Motor neuron (in vitro differentiated cells): ENCODE results near the gene NOS3. TPM values are rescaled to one million over a fixed set of nuclear protein-coding genes. Genes with fewer than 3 reads are reported as not detected.
"Not testable (repeated sequence)": the region's sequence is repeated elsewhere in the genome, so short reads cannot be mapped to it uniquely, and the experiment has no call there.

Experiments
- ATAC-seq, 8 experiments: fragments of 200-7000 bp; cut with Tn5 transposase; replicated peaks in 6 of 8; 2 replicates each; pipeline ENCODE4 v1.8.0; 2021; ENCODE audit warnings: mild to moderate bottlenecking in 8 of 8, moderate library complexity in 8 of 8
- H3K27ac ChIP-seq, 2 donors: fragments of 250-450 bp; sonication (Bioruptor Pico); 2 replicates each; pipeline ENCODE4 v1.9.0; 2021; ENCODE audit warnings: antibody characterized with exemption in 2 of 2, mild to moderate bottlenecking in 2 of 2, moderate library complexity in 1 of 2
- H3K4me1 ChIP-seq, 2 donors: fragments of 250-450 bp; sonication (Bioruptor Pico); replicated peaks in 1 of 2; 2 replicates each; pipeline ENCODE4 v1.6.1; 2021; ENCODE audit warnings: antibody characterized with exemption in 2 of 2, mild to moderate bottlenecking in 2 of 2, moderate library complexity in 1 of 2
- H3K4me3 ChIP-seq, 5 donors: fragments of 250-450 bp; sonication (Bioruptor Pico); 2 replicates each; pipeline ENCODE4 v1.9.0; 2021; ENCODE audit warnings: antibody characterized with exemption in 5 of 5, mild to moderate bottlenecking in 5 of 5, moderate library complexity in 4 of 5
- WGBS, 10 experiments: fragments of 450-650 bp; shearing (Covaris generic); methylation state at CpG; one replicate each; pipeline ENCODE4 v1.0.0; 2022; 5-methylcytosine and 5-hydroxymethylcytosine counted together
- in situ Hi-C, 9 experiments: fragments of 400-800 bp; cut with MboI; loops; one replicate each; pipeline ENCODE4 v1.15.0; 2021; ENCODE audit warnings: low sequenced_read_pairs in 9 of 9, low pct_unique_long_range_greater_than_20kb in 2 of 9; ENCODE audit not compliant: unreplicated experiment in 9 of 9
- total RNA-seq, 8 experiments: library from RNA; unstranded; fragments of 300-600 nt; gene quantifications; 2 replicates each; pipeline versions ENCODE4 v1.2.3 to v1.2.4, GENCODE V29; 2022

NOS3 gene
- total RNA-seq, 8 experiments from 2014 or later, result 0.33 to 4.0 (median 1.7) TPM

GRCh38 chr7:151006590-151007300 is 15.9 kb downstream of the NOS3 start:
- no peak for ATAC-seq
- Histone ChIP-seq H3K4me3 (no peak overlapping the region), H3K27ac (no peak overlapping the region), H3K4me1 (peaks cover 14 to 16% of the 10 kb centered on the region in 2 donors)
- 20 to 100% (median 76%) methylated on average over 1 to 18 of the region's 23 CpGs; no CpG with 5 or more reads in 4 of the 10 experiments for WGBS, 10 experiments
- in situ Hi-C loops, result no loop called here

- peak in 1 of 8 experiments; percentile 27 for ATAC-seq
- 70 to 100% methylated on average over 1 to 2 of the region's 7 CpGs; no CpG with 5 or more reads in 8 of the 10 experiments for WGBS, 10 experiments
- in situ Hi-C loops, result no loop called here
- no peak overlapping the region for H3K27ac ChIP-seq
- peaks cover 14 to 16% of the 10 kb centered on the region in 2 donors for H3K4me1 ChIP-seq
- no peak overlapping the region for H3K4me3 ChIP-seq
Measured at GRCh38 chr7:151007469-151007898, 16.7 kb downstream of the NOS3 start.

DNA sequence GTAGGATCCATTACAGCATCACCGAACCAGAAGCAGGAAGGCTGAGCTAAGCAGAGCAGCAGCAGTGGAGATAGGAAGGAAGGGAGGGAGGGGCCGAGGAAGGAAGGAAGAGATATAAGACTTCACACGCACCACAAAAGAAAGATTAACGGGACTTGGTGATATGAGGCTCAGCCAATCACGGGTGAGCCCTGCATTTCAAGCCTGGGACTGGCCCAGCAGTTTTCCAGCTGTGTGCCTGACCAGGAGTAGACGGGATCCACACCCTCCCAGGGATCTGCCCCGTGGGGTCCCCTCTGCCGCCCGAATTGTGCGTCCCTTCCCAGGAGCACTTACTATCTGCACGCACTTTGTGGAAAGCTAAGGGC is 17.3 kb downstream of the NOS3 start:
- no peak overlapping the region for H3K27ac ChIP-seq
- ATAC-seq, result no peak
- peaks cover 19% of the 10 kb centered on the region in 2 donors for H3K4me1 ChIP-seq
- in situ Hi-C loops, result no loop called here
- no peak overlapping the region for H3K4me3 ChIP-seq
- 36 to 94% (median 73%) methylated on average over 2 to 7 of the region's 11 CpGs; no CpG with 5 or more reads in 1 of the 10 experiments for WGBS, 10 experiments

DNA sequence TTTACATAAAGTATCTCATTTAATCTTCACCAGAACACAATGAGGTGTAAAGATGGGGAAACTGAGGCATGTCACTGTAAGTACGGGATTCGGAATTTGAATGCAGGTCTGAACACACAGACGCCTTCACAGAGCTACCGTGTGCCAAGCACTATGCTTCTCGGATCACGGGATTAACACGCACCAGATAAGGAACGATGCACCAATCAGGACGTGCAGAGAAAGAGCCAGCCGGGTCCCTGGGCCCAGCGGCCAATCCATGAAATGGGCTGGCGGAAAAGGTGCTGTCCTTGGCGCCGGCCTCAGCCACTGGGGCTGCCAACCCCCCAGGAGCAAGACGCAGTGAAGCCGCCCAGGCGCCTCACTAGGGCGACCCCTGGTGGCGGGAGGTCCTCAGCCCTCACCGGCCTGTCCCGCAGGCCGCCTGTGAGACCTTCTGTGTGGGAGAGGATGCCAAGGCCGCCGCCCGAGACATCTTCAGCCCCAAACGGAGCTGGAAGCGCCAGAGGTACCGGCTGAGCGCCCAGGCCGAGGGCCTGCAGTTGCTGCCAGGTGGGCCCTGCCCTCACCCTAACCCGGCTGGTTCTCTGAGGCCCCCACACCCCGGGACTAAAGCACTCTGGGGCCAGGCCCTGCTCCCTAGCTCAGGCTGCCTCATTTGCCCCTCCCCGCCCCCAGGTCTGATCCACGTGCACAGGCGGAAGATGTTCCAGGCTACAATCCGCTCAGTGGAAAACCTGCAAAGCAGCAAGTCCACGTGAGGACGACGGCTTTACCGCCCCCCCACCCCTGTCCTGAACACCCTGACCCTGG is 17.9 kb downstream of the NOS3 start:
- in situ Hi-C loops, result no loop called here
- H3K4me3 ChIP-seq, result no peak overlapping the region
- no peak overlapping the region for H3K27ac ChIP-seq
- ATAC-seq, result peak in 2 of 8 experiments; percentile 8 to 39
- H3K4me1 ChIP-seq, result peaks cover 24% of the 10 kb centered on the region in 2 donors
- WGBS, 10 experiments, result 47 to 98% (median 94%) methylated on average over 2 to 10 of the region's 40 CpGs; no CpG with 5 or more reads in 5 of the 10 experiments

GRCh38 chr7:151009327-151010036 is 18.7 kb downstream of the NOS3 start:
- ATAC-seq, result peak in 5 of 8 experiments; percentile 38 to 47 (median 42)
- 40% methylated on average over 1 of the region's 22 CpGs; no CpG with 5 or more reads in 9 of the 10 experiments for WGBS, 10 experiments
- in situ Hi-C loops, result no loop called here
- Histone ChIP-seq H3K27ac (no peak overlapping the region), H3K4me3 (no peak overlapping the region), H3K4me1 (peaks cover 27 to 28% of the 10 kb centered on the region in 2 donors)

DNA sequence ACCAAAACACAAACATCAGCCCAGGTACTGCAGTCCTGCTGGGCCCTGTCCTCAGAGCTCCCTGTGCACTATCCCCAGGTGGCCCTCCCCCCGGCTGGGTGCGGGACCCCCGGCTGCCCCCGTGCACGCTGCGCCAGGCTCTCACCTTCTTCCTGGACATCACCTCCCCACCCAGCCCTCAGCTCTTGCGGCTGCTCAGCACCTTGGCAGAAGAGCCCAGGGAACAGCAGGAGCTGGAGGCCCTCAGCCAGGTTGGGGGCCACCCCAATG is 19.2 kb downstream of the NOS3 start:
- WGBS, 10 experiments, result no CpG with 5 or more reads among the region's 7 CpGs
- ATAC-seq, result no peak
- Histone ChIP-seq H3K4me3 (no peak overlapping the region), H3K4me1 (peaks cover 27 to 28% of the 10 kb centered on the region in 2 donors), H3K27ac (no peak overlapping the region)
- in situ Hi-C loops, result no loop called here

DNA sequence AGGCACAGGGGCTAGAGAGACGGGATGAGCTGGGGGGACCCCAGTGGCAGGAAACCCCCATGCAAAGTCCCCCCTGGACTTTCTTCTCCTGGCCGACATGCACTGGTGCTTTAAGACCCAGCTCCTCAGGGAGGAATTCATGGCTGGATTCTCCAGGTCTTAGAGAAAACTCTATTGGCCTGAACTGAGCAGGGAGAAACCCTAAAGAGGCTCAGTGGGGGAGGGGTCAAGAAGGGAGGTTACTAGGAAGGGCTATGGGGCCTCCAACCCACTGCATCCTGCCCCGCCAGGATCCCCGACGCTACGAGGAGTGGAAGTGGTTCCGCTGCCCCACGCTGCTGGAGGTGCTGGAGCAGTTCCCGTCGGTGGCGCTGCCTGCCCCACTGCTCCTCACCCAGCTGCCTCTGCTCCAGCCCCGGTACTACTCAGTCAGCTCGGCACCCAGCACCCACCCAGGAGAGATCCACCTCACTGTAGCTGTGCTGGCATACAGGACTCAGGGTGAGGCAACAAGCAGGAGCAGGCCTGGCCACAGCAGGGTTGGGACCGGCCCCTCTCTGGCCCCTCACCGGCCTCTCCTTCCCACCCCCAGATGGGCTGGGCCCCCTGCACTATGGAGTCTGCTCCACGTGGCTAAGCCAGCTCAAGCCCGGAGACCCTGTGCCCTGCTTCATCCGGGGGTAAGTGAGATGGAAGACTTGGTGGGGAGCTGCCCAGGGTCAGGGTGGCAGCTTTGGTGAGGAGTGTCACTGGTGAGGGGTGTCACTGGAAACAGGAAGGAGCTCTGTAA is 19.7 kb downstream of the NOS3 start:
- H3K27ac ChIP-seq, result no peak overlapping the region
- 0 to 27% (median 26%) methylated on average over 1 to 7 of the region's 18 CpGs; no CpG with 5 or more reads in 7 of the 10 experiments for WGBS, 10 experiments
- peaks cover 27 to 28% of the 10 kb centered on the region in 2 donors for H3K4me1 ChIP-seq
- no peak overlapping the region for H3K4me3 ChIP-seq
- in situ Hi-C loops, result no loop called here
- ATAC-seq, result peak; percentile 2 to 22 (median 14)

GRCh38 chr7:151011097-151011409 is 20.2 kb downstream of the NOS3 start:
- Histone ChIP-seq H3K4me1 (peaks cover 27 to 28% of the 10 kb centered on the region in 2 donors), H3K27ac (no peak overlapping the region), H3K4me3 (no peak overlapping the region)
- 100% methylated on average over 1 of the region's 1 CpG; no CpG with 5 or more reads in 9 of the 10 experiments for WGBS, 10 experiments
- peak in 2 of 8 experiments; percentile 9 to 10 for ATAC-seq
- in situ Hi-C loops, result no loop called here

DNA sequence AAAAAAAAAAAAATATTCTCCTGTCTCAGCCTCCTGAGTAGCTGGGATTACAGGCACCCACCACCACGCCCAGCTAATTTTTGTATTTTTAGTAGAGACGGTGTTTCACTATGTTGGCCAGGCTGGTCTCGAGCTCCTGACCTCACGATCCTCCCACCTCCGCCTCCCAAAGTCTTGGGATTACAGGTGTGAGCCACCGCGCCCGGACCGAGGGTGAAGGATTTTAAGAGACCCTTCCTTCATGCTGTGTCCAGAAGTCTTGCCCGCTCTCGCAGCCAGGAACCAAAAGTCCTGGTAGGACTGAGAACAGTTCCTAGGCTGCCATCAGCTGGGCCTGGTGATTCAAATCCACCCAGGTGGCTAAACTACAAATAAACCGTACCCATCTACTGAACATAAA is 20.8 kb downstream of the NOS3 start:
- ATAC-seq, H3K27ac ChIP-seq, in situ Hi-C loops, H3K4me3 ChIP-seq: not testable (repeated sequence)
- peaks cover 27 to 28% of the 10 kb centered on the region in 2 donors for H3K4me1 ChIP-seq
- WGBS, 10 experiments, result 71 to 100% (median 100%) methylated on average over 1 to 5 of the region's 12 CpGs; no CpG with 5 or more reads in 3 of the 10 experiments

- no peak overlapping the region for H3K27ac ChIP-seq
- 0 to 89% (median 59%) methylated on average over 1 to 5 of the region's 6 CpGs; no CpG with 5 or more reads in 4 of the 10 experiments for whole genome bisulfite sequencing, 10 experiments
- no peak for ATAC-seq
- no peak overlapping the region for H3K4me3 ChIP-seq
- H3K4me1 ChIP-seq, result peaks cover 27 to 28% of the 10 kb centered on the region in 2 donors
- in situ Hi-C loops, result no loop called here
Measured at GRCh38 chr7:151012031-151012692, 21.3 kb downstream of the NOS3 start.

- ATAC-seq, result peak; percentile 1 to 68 (median 58)
- WGBS, 10 experiments, result 17 to 100% (median 37%) methylated on average over 2 to 10 of the region's 23 CpGs; no CpG with 5 or more reads in 5 of the 10 experiments
- Histone ChIP-seq H3K4me1 (peaks cover 29 to 31% of the 10 kb centered on the region in 2 donors), H3K27ac (no peak overlapping the region), H3K4me3 (peak overlapping the region in 1 of 5 donors; percentile 29)
- in situ Hi-C loops, result no loop called here
Measured at GRCh38 chr7:151012911-151013347, 22.1 kb downstream of the NOS3 start.

DNA sequence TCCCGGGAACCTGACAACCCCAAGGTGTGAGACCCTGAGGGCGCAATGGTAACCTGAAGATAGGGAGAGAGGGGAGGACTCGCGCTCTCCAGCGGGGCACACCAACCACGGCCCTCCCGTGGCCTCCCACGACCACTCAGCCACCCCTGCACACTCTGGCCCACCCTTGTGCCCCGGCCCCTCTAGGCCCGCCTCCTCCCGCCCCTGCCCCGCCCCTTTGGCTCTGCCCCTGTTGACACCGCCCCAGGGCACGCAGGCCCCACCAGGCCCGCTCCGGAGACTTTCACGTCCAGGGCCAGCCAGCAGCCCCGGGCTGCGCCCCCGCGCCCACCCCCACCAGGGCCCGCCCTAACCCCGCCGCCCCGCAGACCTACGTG is 22.5 kb downstream of the NOS3 start:
- Histone ChIP-seq H3K4me3 (peak overlapping the region in 1 of 5 donors; percentile 29), H3K27ac (no peak overlapping the region), H3K4me1 (peaks cover 30 to 34% of the 10 kb centered on the region in 2 donors)
- peak in 5 of 8 experiments; percentile 4 to 31 (median 25) for ATAC-seq
- in situ Hi-C loops, result no loop called here
- WGBS, 10 experiments, result 20% methylated on average over 3 of the region's 26 CpGs; no CpG with 5 or more reads in 9 of the 10 experiments
